Colonic mucosa (tissue), 4 donors: ENCODE results near the gene COX11. TPM values are rescaled to one million over a fixed set of nuclear protein-coding genes. Genes with fewer than 3 reads are reported as not detected.

Experiments
- DNase-seq: peaks from one replicate; pipeline ENCODE4 v3.0.0-alpha.2; 2020
- H3K27ac ChIP-seq: fragments of 200-600 bp; one replicate; pipeline ENCODE4 v1.8.0; 2021
- H3K27me3 ChIP-seq: fragments of 200-600 bp; one replicate; pipeline ENCODE4 v1.8.0; 2021
- H3K36me3 ChIP-seq: fragments of 200-600 bp; one replicate; pipeline ENCODE4 v1.8.0; 2021
- H3K4me1 ChIP-seq: fragments of 200-600 bp; one replicate; pipeline ENCODE4 v1.8.0; 2021; ENCODE audit warnings: mild to moderate bottlenecking
- H3K4me3 ChIP-seq: fragments of 200-600 bp; one replicate; pipeline ENCODE4 v1.8.0; 2021
- H3K9ac ChIP-seq, 2 donors: one replicate each; pipeline ENCODE4 v1.7.0; 2013; ENCODE audit warnings: control low read depth in 2 of 2, low read depth in 2 of 2, low read length in 2 of 2
- H3K9me3 ChIP-seq: fragments of 200-600 bp; one replicate; pipeline ENCODE4 v1.8.0; 2021
- intact Hi-C: fragments of 100-400 bp; cut with DNase I; formaldehyde crosslinking; loops from one replicate; pipeline ENCODE4 v1.14.1; 2022
- total RNA-seq, 2 donors: library from RNA; stranded (reverse); fragmentation: NEBNext Ultra II Directional in 1 of 2; extraction: Animal tissue kit (Norgen Biotek cat#: 25700) in 1 of 2; gene quantifications; one replicate each; pipeline ENCODE4 v1.2.1, GENCODE V29; 2021
- TF ChIP-seq, protein P1 (sequence below): fragments of 200-600 bp; IDR thresholded peaks from one replicate; pipeline ENCODE4 v1.8.0; 2022; ENCODE audit warnings: antibody characterized with exemption, mild to moderate bottlenecking
- donor health status: healthy.
- donor health status: DM: no; HTN: no; CAD: no.
- donor health status: DM: no; HTN: no; CAD: no.

COX11 gene
- total RNA-seq, 2 donors from 2014 or later: 58.3 to 70.5 TPM

DNA sequence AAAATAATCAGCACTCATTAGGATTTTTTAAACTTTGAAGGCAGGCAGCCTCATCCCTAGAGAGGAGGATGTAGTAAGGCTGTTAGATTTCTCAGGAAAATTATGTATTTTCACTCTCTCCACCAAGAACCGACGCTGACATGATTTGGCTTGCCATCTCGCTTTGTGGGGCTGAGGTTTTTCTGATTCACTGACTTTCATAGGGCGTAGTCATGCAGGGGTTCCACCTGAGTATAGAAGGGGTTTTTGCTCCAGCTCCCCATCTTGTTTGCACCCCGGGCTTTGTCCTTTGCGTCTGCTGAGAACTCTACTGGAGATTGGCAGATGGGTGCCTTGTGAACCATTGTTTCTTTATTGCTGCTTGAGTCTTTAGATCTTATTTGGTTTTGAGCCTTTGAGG, 47.6 kb downstream of the COX11 start:
- Histone ChIP-seq H3K27me3 (no peaks in the 10 kb centered on the region), H3K9ac (no peak overlapping the region), H3K36me3 (peaks cover 4% of the 10 kb centered on the region), H3K27ac (no peak overlapping the region), H3K4me1 (no peaks in the 10 kb centered on the region), H3K9me3 (no peaks in the 10 kb centered on the region), H3K4me3 (no peak overlapping the region)
- TF ChIP-seq, protein P1, sequence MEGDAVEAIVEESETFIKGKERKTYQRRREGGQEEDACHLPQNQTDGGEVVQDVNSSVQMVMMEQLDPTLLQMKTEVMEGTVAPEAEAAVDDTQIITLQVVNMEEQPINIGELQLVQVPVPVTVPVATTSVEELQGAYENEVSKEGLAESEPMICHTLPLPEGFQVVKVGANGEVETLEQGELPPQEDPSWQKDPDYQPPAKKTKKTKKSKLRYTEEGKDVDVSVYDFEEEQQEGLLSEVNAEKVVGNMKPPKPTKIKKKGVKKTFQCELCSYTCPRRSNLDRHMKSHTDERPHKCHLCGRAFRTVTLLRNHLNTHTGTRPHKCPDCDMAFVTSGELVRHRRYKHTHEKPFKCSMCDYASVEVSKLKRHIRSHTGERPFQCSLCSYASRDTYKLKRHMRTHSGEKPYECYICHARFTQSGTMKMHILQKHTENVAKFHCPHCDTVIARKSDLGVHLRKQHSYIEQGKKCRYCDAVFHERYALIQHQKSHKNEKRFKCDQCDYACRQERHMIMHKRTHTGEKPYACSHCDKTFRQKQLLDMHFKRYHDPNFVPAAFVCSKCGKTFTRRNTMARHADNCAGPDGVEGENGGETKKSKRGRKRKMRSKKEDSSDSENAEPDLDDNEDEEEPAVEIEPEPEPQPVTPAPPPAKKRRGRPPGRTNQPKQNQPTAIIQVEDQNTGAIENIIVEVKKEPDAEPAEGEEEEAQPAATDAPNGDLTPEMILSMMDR: no peak
- intact Hi-C loops: no loop called here
- DNase-seq: no peak

DNA sequence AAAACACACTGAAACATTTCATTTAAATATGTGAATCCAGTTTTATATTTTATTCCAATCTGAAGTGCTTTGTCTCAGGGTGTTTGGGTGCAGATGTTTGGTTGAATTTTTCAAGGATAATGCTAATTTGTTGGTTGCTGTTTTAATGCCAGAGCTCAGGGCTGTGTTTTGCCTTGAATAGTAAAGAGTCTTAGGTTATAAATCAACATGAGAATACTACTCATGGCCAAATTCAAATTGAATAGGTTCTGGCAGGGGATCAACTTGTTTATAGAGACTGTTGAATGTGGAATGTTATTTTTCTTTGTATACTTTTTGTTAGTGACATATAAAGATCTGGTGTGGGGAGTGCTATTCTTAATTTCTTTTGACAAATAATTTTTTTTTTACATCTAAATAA, 49.0 kb downstream of the COX11 start:
- no peak overlapping the region for H3K4me3 ChIP-seq
- H3K27ac ChIP-seq: no peak overlapping the region
- H3K4me1 ChIP-seq: no peaks in the 10 kb centered on the region
- peaks cover 4% of the 10 kb centered on the region for H3K36me3 ChIP-seq
- H3K27me3 ChIP-seq: no peaks in the 10 kb centered on the region
- TF ChIP-seq, protein P1: no peak
- intact Hi-C loops: no loop called here
- DNase-seq: no peak
- H3K9ac ChIP-seq: no peak overlapping the region
- no peaks in the 10 kb centered on the region for H3K9me3 ChIP-seq

DNA sequence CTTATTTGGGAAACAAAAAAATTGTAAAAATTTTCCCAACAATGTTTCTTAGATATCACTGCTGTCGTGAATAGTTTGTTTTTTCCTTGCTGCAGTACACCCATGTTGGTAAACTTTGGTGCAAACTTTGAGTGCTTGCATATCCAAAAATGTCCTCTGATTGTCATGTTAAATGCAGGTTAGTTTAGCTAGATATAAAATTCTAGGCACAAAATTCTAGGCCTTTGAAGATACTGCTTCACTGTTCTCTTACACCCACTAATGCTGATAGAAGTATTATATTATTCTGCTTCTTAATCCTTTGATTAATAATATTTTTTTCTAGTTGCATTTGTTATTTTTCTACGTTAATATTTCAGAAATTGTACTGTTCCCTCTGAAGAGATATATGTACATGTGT, 51.7 kb downstream of the COX11 start:
- Histone ChIP-seq H3K27ac (no peak overlapping the region), H3K4me1 (no peaks in the 10 kb centered on the region), H3K27me3 (no peaks in the 10 kb centered on the region), H3K9ac (no peak overlapping the region), H3K9me3 (no peaks in the 10 kb centered on the region), H3K4me3 (no peak overlapping the region), H3K36me3 (peaks cover 4% of the 10 kb centered on the region)
- intact Hi-C loops: no loop called here
- TF ChIP-seq, protein P1: no peak
- no peak for DNase-seq

Other genes starting within 250 kb of the COX11 start
- 10 to 100 TPM; 56.7 to 67.3 TPM for gene TOM1L1, start 67.8 kb downstream of the COX11 start, total RNA-seq
- gene STXBP4, start 111 bp upstream of the COX11 start, total RNA-seq: 1 to 10 TPM; 6.2 to 6.6 TPM